ENCODE measurements around the gene CDH5.

DNA sequence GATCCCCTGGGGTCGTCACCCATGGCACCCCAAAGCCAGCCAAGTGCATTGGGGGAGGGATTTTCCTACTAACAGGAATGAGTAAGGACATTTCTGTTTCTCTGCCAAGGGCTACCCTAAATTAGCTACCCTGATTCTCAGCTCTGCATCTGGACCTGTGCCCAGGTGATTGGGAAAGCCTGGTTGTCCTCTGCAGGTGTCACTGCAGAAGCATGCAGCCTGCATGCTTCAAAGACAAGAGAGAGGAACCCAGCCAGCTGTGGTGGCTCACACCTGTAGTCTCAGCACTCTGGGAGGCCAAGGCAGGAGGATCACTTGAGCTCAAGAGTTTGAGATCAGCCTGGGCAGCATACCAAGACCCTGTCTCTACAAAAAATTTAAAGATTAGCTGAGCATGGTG, 80.2 kb downstream of the CDH5 start:
- TF ChIP-seq, protein P1, sequence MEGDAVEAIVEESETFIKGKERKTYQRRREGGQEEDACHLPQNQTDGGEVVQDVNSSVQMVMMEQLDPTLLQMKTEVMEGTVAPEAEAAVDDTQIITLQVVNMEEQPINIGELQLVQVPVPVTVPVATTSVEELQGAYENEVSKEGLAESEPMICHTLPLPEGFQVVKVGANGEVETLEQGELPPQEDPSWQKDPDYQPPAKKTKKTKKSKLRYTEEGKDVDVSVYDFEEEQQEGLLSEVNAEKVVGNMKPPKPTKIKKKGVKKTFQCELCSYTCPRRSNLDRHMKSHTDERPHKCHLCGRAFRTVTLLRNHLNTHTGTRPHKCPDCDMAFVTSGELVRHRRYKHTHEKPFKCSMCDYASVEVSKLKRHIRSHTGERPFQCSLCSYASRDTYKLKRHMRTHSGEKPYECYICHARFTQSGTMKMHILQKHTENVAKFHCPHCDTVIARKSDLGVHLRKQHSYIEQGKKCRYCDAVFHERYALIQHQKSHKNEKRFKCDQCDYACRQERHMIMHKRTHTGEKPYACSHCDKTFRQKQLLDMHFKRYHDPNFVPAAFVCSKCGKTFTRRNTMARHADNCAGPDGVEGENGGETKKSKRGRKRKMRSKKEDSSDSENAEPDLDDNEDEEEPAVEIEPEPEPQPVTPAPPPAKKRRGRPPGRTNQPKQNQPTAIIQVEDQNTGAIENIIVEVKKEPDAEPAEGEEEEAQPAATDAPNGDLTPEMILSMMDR (IDR thresholded peaks at IDR 0.05): no peak
- TF ChIP-seq POLR2AphosphoS5 (IDR thresholded peaks at IDR 0.05; ENCODE audit: insufficient read depth in 1 of 2, low read depth in 1 of 2) (no peak), POLR2A (IDR thresholded peaks at IDR 0.05) (no peak)

Measured in vagina (tissue), 2 donors.